ENCODE data around the gene PRRX2.

Gene PRRX2

DNA sequence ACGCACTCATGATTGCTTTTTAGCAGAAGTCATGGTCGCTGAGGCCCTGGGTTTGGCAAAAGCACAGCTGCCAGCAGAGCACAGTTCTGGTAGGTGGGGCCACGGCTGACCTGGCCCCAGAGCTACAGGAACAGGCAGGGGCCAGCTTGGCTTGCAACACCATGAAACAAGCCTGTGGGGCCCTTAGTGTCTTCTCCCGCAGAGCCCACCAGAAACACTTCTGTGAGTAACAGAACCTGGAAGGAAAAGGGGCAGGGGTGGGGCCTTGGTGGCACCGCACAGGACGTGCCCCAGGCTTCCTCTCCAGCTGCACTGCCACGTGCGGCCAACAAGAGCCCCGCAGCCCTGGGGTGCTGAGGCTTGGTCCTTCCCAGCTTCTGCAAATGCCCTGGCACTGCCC is 28.3 kb upstream of the PRRX2 start:
- no peak for DNase-seq (ENCODE audit: low read depth)

DNA sequence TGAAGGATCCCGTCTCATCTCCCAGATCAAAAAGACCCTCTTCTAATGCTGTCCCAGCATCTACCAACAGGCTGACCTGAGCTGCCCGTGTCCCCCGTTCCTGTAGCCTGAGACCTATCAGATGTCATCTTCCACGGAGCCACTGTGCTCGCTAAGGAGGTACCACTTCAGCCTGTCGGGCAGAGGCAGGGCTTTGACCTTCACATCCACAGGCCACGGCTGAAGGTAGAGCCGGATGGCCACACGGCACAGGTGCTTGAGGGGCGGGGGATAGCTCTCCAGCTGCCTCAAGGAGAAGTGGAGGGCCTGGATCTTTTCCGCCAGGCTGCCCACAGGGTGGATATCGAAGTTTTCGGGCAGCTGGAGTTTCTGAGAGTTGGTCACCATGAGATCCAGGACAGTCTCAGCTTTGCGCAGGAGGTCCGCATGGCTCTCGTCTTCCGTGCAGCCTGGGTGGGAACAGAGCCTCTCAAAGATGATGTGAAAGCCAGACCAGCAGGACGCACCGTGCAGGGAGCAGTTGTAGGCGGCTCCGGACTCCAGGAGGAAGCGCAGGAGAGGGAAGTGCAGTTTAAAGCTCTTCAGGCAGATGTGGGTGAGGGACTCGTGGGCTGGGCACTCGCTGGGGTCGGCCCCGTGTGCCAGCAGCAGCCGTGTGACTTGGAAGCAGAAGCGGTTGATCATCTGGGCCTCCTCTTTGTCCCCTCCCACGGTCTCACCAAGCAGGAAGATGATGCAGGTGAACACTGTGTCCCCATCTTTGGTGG is 27.6 kb upstream of the PRRX2 start:
- no peak for DNase-seq (ENCODE audit: low read depth)

DNA sequence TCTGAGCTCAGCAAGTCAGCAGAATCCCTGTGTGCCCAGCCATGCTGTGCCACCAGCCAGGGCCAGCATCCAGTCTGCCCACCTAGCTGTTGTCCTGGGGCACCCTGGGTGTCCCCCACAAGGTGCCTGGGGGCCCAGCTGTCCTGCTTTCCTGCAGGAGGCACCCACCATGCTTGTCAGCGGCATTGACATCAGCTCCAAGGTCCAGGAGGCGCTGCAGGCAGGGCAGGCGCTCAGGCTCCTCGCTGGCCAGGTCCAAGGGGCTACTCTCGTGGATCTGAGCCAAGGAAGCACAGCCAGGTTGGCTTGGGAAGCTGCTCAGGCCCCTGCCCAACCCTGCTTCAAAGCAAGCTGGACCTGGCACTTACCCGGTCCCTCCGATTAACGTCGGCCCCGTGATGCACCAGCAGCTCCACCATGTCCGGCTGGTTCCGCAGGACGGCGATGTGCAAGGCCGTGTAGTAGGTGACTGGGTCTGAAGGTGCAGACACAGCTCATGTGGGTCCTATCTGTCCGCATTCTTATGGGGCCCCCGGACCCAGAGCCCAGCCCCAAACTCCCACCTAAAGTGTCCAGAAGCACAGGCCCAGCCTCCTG is 26.3 kb upstream of the PRRX2 start:
- DNase-seq (ENCODE audit: low read depth) = no peak

DNA sequence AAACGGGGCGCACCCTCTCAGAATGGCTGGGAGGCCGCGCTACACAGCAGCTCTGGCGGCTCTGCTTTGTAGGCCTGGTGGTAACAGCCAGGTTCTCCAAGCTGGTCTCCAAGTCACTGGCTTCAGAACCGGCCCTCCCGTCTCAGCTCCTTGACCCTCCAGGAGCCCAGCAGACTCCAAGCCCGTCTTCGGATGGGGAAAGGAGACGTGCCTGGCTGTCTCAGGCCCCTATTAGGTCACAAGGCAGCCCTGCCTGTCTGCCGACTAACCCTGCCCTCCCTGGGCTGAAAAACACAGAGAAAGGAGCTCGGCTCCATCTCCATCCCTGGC is 25.7 kb upstream of the PRRX2 start:
- no peak for DNase-seq (ENCODE audit: low read depth)

DNA sequence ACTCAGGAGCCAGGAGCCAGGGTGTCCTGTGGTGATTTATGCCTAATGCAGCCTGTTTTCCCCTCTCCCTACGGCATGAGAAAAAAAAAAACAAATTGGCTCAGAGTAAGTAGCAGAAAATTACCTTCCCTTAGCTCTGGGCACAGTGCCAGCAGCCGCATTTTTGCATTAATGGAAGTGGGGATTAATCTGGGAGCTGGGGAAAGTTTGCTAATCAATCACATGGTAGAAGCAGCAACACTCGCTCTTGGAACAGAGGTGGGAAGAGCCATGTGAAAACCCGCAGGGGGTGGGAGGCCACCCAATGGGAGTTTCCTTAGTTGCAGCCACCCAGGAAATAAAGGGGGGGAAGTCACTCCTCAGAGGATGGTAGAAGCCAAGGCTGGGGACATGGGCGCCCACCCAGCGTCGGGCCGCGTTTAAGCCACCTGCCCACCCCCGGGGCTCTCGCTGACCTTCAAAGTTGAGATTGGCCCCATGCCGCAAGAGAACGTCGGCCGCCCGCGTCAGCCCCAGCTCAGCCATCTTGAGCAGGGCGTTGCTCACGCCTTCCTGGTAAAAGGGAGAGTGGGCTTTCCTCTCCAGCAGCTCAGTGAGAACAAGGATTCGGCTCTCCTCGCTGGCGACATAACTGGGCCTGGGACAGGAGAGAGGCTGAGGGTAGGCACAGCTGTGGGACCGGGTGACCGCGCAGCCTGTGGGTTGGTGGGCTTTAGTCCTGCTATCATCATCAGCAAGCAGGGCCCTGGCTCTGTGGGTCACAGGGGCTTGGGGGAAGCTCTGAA is 25.2 kb upstream of the PRRX2 start:
- peak; percentile 79 for DNase-seq (ENCODE audit: low read depth)

DNA sequence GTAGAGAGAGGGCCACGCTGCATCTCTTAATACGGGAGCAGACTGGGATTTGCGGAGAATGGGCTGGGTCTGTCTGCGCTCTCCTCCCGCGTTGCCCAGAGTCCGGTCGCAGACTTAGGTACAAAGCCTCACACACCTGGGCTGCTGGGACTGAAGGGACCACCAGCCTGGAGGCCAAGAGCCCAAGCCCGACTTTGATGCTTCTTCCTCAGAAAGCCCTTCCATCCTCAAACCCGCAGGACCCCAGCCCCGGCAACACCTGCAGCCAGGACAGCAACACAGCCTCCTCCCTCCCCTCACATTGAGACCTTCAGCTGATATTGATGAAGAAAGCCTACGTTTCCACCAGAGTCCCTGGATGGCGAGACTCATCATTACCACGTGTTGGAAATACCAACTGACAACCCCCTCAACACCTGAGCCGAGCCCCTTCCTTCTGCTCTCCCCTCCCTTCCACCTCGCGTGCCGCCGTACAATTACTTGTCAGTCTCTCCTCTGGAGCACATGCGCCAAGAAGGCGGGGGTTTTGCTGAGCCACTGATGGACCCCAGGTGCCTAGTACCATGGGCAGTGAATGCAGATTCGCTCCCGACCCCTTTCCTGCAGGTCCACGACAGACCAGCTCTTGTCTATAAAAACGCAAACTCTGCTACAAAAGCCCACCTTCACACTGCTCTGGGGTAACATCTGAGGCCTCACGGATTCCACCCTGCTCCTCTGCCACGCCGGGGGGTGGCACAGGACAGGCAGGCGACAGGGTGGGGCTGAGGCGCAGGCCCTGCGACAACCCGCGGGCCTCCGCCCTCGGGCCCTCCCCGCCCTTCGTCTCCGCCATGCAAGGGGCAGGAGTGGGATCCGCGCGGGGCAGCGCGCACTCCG is 24.3 kb upstream of the PRRX2 start:
- no peak for DNase-seq (ENCODE audit: low read depth)

DNA sequence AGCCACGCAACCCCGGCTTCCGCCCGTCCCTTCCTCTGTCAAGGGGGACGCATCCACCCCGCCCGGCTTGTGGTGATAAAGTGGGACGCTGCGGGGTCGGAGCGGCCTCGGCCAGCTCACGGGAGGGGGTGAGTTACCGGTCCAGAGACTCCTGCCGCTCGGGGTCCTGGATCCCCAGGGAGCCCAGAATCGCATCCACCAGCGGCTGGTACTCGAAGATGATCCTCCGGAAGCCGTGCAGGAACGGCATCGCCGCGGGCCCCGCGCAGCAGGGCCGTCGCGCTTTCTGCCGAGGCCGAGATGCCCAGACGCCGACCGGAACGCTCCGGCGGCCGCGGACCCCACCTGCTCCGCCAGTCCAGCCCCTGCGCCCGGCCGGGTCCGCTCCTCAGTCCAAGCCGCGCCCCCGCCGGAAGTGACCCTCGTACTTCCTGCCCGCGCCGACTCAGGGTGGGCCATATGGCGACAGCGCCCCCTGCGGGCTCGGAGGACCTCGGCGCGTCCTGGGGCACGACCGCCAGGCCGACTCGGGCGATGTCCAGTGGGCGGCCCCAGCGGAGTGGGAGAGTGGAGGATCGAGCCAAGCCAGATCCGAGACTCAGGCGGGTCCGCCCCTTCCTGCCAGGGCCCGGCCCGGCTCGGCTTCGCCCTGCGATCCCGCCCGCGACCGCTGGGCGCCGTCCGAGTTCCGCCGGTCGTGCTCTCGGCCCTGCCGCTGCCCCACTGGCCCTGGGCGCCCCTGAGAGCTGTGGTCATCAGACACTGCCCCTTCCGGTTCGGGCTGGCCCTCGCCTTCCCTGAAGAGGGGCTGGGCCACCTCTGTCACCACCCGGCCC is 23.5 kb upstream of the PRRX2 start, which contains the start of gene ASB6:
Gene ASB6, minus strand, starts transcription at position 402 of the 836 bp plus-strand sequence. Its CDS starts 152 bp downstream, at position 250.
- peak; percentile 94 for DNase-seq (ENCODE audit: low read depth)

DNA sequence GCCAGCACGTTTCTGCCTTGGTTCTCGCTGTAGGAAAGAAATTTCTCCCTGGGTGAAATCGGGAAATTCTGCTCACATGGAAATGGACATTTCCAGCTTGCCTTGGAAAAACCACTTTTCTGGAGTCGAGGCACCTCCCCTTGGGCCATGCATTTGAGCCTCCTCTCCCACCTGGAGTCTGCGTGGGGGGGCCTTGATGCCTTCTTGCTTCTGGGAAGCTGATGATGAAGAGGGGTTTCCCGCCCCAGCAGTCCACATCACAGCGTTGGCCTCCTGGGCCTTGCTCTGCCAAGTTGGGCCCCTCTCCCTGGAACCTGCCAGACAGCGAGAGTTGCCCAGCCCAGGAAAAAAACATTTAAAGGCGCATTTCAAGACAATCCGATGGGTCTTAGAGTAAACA is 21.7 kb upstream of the PRRX2 start:
- no peak for DNase-seq (ENCODE audit: low read depth)

DNA sequence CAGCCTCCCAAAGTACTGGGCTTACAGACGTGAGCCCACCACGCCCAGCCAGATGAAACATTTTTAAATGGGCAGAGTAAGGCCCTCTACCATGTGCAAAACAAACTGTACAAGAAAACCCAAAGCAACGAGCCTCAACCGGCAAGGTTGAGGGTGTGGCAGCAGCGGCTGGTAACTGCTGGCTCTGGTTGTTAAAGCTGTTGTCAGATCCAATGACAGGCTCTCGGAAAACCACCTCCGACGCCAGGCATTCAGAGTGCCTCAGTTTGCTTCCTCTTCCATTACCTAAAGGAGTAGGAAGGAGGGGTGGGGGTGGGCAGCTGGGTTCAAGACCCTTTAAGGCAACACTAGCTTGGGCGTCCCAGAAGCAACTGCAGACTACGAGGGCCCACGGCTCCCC is 21.1 kb upstream of the PRRX2 start:
- DNase-seq (ENCODE audit: low read depth) = no peak

DNA sequence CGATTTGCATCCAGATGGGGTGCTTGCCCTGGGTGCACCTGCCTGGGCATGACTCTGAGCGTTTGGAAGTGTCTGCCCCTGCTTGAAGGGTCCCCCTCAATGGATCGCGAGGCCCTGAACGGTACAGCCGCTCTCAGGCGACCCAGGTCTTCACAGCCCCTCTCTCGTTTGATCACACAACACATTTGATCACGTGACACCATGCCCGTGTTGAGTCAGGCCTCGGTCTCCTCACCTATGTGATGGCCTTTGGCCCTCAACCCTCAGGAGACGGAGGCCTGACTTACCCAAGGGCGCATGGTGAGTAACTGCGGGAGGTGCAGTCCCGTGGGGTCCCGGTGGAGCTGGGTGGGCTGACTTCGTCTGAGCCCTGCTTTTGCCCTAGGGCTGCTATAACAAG is 20.5 kb upstream of the PRRX2 start:
- DNase-seq (ENCODE audit: low read depth) = no peak

DNA sequence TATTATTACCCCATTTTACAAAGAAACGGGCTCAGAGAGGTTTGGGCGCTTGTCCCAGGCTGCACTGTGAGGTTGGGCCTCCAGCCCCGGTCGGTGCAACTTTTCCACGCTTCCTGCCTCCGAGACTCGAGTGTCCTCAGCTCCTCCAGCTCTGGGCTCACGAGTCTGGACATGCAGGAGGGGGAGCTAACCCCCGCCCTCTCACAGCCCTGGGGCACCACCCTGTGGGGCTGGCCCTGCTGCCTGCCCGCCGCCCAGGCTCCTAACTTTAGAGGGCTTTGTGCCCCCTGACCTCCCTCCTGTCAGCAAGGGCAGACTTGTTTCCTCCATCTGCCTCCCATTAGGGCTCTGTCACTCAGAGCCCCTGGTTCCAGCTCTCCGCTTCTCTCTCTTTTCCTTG is 19.2 kb upstream of the PRRX2 start:
- no peak for DNase-seq (ENCODE audit: low read depth)

DNA sequence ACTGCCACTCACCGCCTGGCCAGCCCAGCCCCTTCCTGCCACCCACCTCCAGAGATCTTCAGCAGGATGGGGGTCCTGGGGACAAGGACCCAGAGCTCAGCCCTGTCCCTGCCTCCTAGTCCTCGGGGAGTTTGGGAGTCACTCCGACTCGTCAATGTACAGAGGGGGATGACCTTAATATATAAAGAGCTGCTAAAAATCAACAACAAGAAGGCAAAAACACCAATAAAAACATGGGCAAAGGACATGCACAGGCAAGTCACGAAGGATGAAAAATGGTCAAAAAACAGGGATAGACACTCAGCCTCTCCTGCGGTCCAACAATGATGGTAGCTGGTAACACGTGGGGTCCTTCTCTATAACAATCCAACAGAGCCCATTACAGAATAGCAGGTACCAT is 18.8 kb upstream of the PRRX2 start:
- DNase-seq (ENCODE audit: low read depth) = no peak

DNA sequence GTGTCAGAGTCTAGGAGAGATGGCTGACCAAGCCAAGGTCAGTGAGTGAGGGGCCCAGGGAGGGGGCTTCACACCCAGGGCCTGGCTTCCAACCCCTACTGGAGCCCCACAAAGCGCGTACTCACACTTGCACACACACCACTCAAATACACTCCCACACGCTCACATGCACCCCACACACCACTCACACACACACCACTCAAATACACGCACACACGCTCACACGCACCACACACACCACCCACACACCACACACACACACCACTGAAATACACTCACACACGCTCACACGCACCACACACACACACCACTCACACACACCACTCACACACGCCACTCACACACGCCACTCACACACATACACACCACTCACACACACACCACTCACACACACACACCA is 17.8 kb upstream of the PRRX2 start:
- no peak for DNase-seq (ENCODE audit: low read depth)

DNA sequence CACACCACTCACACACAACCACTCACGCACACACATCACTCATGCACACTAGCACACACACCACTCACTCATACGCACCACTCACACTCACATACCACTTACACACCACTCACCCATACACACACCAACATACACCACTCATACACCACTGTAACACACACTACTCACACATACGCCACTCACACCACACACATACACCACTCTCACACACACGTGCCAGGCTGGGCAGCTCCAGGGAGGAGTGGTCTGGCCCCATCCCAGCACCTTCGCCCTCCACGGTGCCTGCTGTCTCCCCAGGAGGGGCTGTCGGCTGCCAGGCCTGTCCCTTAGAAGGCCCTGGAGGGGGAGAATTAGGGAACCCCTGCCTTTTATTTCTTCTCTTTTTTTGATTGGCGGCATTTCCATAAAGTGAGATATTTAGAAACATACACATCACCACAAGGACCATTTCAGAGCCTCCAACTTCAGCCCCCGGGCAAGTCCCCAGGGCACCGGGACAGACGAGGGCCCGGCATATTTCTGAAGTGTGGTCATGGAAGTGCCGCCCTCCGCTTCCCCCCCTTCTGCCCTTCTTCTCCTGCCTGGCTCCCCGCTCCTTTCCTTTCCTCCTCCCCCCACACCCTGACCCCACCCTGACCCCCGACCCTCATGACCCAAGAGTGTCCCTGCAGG is 17.2 kb upstream of the PRRX2 start:
- no peak for DNase-seq (ENCODE audit: low read depth)

DNA sequence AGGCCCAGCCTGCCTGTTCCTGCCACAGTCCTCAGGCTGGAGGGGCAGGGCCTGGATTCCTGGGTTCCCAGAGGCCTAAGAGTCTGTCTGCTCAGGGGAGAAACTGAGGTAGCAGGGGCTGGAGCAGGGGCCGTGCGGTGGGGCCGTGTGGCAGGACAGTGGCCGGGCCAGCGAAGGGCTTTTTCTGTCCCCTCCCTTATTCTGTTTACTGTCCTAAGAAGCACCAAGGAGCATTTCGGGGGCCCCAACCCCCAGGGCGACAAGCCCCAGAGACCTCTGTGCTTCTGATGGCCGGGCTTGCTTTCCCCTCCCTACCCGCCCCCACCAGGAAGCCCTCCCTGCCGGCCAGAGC is 16.7 kb upstream of the PRRX2 start:
- no peak for DNase-seq (ENCODE audit: low read depth)

DNA sequence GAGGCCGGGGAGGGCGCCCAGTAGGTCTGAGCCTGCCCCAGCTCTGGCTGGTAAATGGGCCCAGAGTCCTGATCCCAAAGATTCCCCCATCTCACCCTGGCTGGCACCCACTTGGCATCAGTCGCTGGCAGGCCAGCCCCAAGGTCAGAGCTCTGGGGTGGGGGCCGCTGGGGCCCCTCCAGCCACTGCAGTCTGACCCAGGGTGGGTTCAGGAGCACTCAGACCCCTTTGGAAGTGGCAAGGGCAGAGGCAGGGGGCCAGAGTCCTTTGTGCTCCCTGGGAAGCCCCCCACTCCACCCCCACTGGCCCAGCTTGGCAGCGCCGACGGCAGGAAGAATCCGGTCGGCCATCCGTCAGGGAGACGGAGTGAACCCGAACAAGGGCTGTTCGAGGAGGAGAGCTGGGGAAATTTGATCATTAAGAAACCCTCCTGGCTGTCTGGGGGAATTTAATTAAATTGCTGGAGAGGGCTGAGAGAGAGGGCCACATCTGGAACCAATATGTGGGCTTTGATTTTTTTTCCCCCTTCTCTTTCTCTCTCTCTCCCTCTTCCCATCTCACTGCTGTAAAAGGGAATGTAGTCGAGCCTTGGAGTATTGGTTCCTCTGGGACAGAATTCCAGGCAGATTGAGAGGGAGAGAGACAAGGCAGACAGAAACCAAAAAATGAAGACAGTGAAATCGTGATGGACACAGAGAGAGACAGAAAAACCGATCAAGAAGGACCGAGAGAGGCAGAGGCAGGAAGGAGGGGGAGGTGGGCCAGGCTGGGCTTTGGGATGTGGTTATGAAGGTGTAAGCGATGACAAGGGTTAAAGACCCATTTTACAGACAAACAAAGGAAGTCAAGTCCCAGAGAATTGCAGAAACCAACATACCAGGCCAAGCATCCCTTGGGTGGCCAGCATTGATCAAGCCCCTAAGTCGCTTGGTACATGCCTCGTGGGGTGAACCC is 15.4 kb upstream of the PRRX2 start:
- DNase-seq (ENCODE audit: low read depth) = no peak

DNA sequence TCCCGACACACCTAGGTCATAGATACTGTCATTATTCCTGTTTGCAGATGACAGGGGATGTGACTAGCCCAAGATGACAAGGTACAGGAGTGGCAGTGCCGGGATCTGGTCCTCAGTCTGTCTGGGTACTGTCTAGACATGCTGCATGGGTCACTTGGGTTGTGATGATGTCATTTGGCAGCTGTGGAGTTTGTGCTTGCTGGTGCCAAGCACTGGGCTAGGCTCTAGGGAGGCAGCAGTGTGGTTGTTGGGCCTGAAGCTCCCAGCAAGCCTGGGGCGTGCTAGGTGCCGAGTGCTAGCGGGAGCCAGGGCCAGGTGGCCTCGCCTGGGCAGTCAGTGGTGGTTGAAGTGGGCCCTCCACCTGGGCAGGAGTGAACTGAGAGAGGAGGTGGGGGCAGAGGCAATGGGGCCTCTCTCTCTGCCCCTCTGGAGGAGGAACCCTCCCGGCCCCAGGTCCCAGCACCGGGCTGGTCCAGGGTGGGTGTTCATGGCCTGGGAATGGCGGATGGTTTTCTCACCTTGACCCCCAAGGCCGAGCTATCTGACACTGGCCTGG is 14.7 kb upstream of the PRRX2 start:
- DNase-seq (ENCODE audit: low read depth) = no peak

DNA sequence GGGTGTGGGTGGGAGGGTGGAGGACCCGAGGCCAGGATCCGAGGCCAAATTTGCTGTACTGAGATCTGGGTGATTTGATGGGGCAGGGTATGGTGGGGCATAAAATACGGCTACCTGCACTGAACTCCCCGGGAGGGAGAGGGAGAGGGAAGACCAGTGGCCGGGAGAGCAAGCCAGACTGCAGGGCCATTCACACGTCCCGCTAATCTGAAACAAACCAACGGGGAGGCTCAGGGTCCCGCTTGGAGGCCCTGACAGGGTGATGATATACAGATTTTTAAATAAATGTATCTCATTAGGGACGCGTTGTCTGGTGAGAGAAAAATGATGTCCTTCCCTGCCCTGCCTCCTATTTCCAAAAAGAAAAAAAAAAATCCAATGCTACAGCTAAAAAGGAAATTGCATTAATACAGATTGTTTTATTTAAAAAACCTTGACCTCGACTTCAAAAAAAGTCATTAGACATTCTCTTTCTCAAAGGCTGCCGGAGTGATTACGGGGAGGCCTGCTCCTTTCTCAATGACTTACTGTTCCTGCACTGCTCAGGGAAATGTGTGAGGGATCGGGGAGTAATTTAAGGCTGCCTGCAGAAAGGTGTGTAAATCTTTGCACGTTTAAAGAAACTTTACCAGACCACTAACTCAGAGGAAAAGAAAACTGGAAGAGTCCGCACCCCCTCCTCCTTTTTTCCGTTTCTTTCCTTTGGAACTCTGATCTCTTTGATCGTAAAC is 11.5 kb upstream of the PRRX2 start:
- DNase-seq (ENCODE audit: low read depth) = peak; percentile 14

DNA sequence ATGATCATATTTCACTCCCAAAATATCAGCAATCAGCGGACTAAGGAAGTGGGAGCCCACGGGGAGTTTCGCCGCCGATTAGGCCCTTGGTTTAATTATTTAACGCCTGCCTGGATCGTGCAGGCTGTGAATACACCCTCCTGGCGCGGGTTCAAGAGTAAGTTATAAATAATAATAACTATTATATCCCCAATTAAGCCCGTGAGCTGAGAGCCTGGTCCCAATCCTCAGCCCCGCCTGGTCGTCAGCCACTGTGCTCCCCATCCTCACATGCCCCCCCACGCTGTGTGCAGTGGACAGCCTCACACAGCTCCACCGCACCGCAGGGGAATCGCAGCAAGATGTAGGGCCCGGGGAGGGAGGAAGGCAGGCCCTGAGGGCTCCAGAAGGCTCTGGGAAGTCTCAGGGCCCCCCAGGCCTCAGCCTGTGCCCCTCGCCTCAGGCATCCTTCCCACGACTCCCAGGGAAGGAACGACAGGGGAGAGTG is 10.8 kb upstream of the PRRX2 start:
- no peak for DNase-seq (ENCODE audit: low read depth)
